Caco-2 (cell line): Measurements from ENCODE around the gene SCN7A. TPM values are rescaled to one million over a fixed set of nuclear protein-coding genes. Genes with fewer than 3 reads are reported as not detected.
"Not testable (repeated sequence)": the region's sequence is repeated elsewhere in the genome, so short reads cannot be mapped to it uniquely, and the experiment has no call there.

ENCODE experiments used
- BruUV-seq: library from RNA; stranded (reverse); fragments of 400-500 nt; replicated peaks from 2 replicates; lab custom pipeline; 2021; lab: Mats Ljungman, UMichigan
- CTCF ChIA-PET: fragments of 300-600 bp; sonication (Branson Sonifier 250); formaldehyde crosslinking; loops from one replicate; lab custom pipeline; 2022; ENCODE audit warnings: antibody characterized with exemption; lab: Charles Lee
- POLR2A ChIA-PET: fragments of 300-600 bp; sonication (Branson Sonifier 250); formaldehyde crosslinking; loops from one replicate; lab custom pipeline; 2022; ENCODE audit warnings: antibody characterized with exemption; lab: Charles Lee
- DNase-seq, 2 experiments: peaks; one replicate each; pipeline versions ENCODE4 v3.0.0 to v3.0.0-alpha.2; 2020 to 2022
- H3K27me3 ChIP-seq: replicated peaks from 2 replicates; pipeline ENCODE4 v1.6.0; 2011; ENCODE audit warnings: low read length; ENCODE audit not compliant: control insufficient read depth, insufficient read depth
- H3K36me3 ChIP-seq: 2 replicates; pipeline ENCODE4 v1.5.1; 2011; ENCODE audit warnings: low read length; ENCODE audit not compliant: control insufficient read depth, insufficient read depth
- H3K4me1 ChIP-seq: fragments of 250-450 bp; sonication (Bioruptor Pico); 2 replicates; pipeline ENCODE4 v1.5.1; 2020; ENCODE audit warnings: mild to moderate bottlenecking
- H3K4me3 ChIP-seq: 2 replicates; pipeline ENCODE4 v1.5.1; 2011; ENCODE audit warnings: low read depth, mild to moderate bottlenecking, control low read depth, low read length
- H3K9me3 ChIP-seq: fragments of 250-450 bp; sonication (Bioruptor Pico); 2 replicates; pipeline ENCODE4 v1.5.1; 2020; ENCODE audit warnings: mild to moderate bottlenecking, moderate library complexity
- H3K27ac Mint-ChIP-seq: one replicate; pipeline ENCODE4 v1.8.0; 2022; ENCODE audit warnings: mixed read lengths; ENCODE audit not compliant: unreplicated experiment
- H3K27me3 Mint-ChIP-seq: one replicate; pipeline ENCODE4 v1.8.0; 2022; ENCODE audit warnings: mixed read lengths; ENCODE audit not compliant: insufficient read depth, unreplicated experiment
- H3K36me3 Mint-ChIP-seq: one replicate; pipeline ENCODE4 v1.8.0; 2022; ENCODE audit warnings: mild to moderate bottlenecking, mixed read lengths; ENCODE audit not compliant: insufficient read depth, unreplicated experiment
- H3K4me1 Mint-ChIP-seq: one replicate; pipeline ENCODE4 v1.8.0; 2022; ENCODE audit warnings: low read depth, mixed read lengths; ENCODE audit not compliant: unreplicated experiment
- H3K4me3 Mint-ChIP-seq: one replicate; pipeline ENCODE4 v1.8.0; 2022; ENCODE audit warnings: mild to moderate bottlenecking, moderate library complexity, mixed read lengths; ENCODE audit not compliant: unreplicated experiment
- H3K9me3 Mint-ChIP-seq: one replicate; pipeline ENCODE4 v1.8.0; 2022; ENCODE audit warnings: mixed read lengths; ENCODE audit not compliant: unreplicated experiment
- intact Hi-C: fragments of 100-400 bp; cut with micrococcal nuclease; formaldehyde crosslinking; loops from one replicate; pipeline ENCODE4 v1.10.0; 2022; ENCODE audit not compliant: unreplicated experiment
- total RNA-seq: library from RNA; stranded (reverse); gene quantifications from 2 replicates; pipeline ENCODE4 v1.2.3, GENCODE V29; 2022
- TF ChIP-seq, protein P1 (sequence below), 2 experiments: fragments of 200-600 bp in 1 of 2; IDR thresholded peaks; 1 replicate in 1 of 2; 2 replicates in 1 of 2; pipeline versions ENCODE4 v1.5.1 to v1.8.0; 2011 to 2022; ENCODE audit warnings: antibody characterized with exemption in 1 of 2, control low read depth in 1 of 2, inconsistent platforms in 1 of 2, low read depth in 1 of 2, low read length in 1 of 2, mild to moderate bottlenecking in 1 of 2, moderate library complexity in 1 of 2; ENCODE audit not compliant: insufficient read depth in 1 of 2, severe bottlenecking in 1 of 2, unreplicated experiment in 1 of 2

SCN7A gene
- total RNA-seq, 1 experiment from 2014 or later, result 0.27 TPM

DNA sequence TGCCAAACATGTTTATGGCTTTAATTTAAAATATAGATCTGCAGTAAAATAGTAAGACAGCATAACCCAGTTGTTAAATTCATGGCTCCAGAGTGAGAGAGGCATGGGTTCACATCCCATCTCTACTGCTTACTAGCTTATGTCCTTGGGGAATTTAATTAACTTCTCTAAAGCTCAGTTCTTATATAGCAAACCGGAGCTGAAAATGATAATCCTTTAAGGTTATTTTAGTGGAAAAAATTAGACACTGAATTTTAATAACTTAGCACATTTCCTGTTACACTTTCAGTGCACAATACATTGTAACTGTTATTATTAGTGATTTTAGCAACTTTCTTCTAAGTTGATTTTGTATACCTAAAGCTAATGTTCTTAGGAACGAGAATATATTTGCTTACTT lies 133.1 kb downstream of the SCN7A start:
- Histone ChIP-seq H3K4me1 (peaks cover 7% of the 10 kb centered on the region; the same call in 1 of the 2 replicates), H3K9me3 (no peaks in the 10 kb centered on the region), H3K36me3 (no peaks in the 10 kb centered on the region), H3K4me3 (no peak overlapping the region), H3K27me3 (no peaks in the 10 kb centered on the region)
- H3K27me3 Mint-ChIP-seq, result no peaks in the 10 kb centered on the region
- no peak overlapping the region for H3K4me3 Mint-ChIP-seq
- ChIA-PET CTCF (interaction anchor here (1.0 to 1.4 kb wide), 2 partner anchors 14 to 36 kb away, joined by 3 to 7 read pairs; partner anchors contain the start of gene SCN9A), POLR2A (no interaction called here)
- no peak overlapping the region for H3K27ac Mint-ChIP-seq
- TF ChIP-seq, protein P1, sequence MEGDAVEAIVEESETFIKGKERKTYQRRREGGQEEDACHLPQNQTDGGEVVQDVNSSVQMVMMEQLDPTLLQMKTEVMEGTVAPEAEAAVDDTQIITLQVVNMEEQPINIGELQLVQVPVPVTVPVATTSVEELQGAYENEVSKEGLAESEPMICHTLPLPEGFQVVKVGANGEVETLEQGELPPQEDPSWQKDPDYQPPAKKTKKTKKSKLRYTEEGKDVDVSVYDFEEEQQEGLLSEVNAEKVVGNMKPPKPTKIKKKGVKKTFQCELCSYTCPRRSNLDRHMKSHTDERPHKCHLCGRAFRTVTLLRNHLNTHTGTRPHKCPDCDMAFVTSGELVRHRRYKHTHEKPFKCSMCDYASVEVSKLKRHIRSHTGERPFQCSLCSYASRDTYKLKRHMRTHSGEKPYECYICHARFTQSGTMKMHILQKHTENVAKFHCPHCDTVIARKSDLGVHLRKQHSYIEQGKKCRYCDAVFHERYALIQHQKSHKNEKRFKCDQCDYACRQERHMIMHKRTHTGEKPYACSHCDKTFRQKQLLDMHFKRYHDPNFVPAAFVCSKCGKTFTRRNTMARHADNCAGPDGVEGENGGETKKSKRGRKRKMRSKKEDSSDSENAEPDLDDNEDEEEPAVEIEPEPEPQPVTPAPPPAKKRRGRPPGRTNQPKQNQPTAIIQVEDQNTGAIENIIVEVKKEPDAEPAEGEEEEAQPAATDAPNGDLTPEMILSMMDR (IDR thresholded peaks at IDR 0.05; ENCODE audit: insufficient read depth in 1 of 2, low read depth in 1 of 2, low read length in 1 of 2, severe bottlenecking in 1 of 2, unreplicated experiment in 1 of 2), result no peak
- intact Hi-C loops, result loop anchor here (1.0 kb wide), 4 partner anchors 15 to 155 kb away; no protein-coding TSS in a partner anchor
- H3K9me3 Mint-ChIP-seq, result no peaks in the 10 kb centered on the region
- peaks cover 6% of the 10 kb centered on the region for H3K4me1 Mint-ChIP-seq
- DNase-seq, result no peak
- BruUV-seq, result no TSS peak
- H3K36me3 Mint-ChIP-seq, result no peaks in the 10 kb centered on the region

DNA sequence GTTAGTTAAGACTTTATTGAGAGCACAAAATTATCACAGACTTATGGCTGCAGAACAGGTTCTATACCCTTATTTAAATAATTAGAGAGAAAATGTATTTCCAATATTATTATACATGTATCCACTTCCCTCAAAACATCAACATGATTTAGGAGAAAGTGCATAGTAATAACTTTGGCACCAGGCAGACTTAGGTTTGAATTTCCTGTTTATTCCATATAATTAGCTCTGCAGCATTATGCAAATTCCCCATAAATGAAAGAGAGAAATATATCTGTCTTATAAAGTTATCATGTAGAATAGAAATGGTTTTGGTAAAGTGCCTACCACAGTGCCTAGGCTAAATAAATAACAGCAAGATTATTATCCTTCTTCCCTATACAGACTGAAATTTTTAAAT lies 133.6 kb downstream of the SCN7A start:
- no peak overlapping the region for H3K27ac Mint-ChIP-seq
- intact Hi-C loops, result no loop called here
- H3K36me3 ChIP-seq, result no peaks in the 10 kb centered on the region
- H3K27me3 ChIP-seq, result no peaks in the 10 kb centered on the region
- CTCF ChIA-PET, result interaction anchor here (1.0 to 1.4 kb wide), 2 partner anchors 15 to 35 kb away, joined by 3 to 7 read pairs; partner anchors contain the start of gene SCN9A
- no peak for DNase-seq
- H3K4me3 Mint-ChIP-seq, result no peak overlapping the region
- H3K9me3 ChIP-seq, result no peaks in the 10 kb centered on the region
- BruUV-seq, result no TSS peak
- POLR2A ChIA-PET, result no interaction called here
- TF ChIP-seq, protein P1 (IDR thresholded peaks at IDR 0.05; ENCODE audit: insufficient read depth in 1 of 2, low read depth in 1 of 2, low read length in 1 of 2, severe bottlenecking in 1 of 2, unreplicated experiment in 1 of 2), result no peak
- peaks cover 7% of the 10 kb centered on the region; the same call in 1 of the 2 replicates for H3K4me1 ChIP-seq
- H3K27me3 Mint-ChIP-seq, result no peaks in the 10 kb centered on the region
- no peak overlapping the region for H3K4me3 ChIP-seq
- peaks cover 6% of the 10 kb centered on the region for H3K4me1 Mint-ChIP-seq
- H3K9me3 Mint-ChIP-seq, result no peaks in the 10 kb centered on the region
- no peaks in the 10 kb centered on the region for H3K36me3 Mint-ChIP-seq

DNA sequence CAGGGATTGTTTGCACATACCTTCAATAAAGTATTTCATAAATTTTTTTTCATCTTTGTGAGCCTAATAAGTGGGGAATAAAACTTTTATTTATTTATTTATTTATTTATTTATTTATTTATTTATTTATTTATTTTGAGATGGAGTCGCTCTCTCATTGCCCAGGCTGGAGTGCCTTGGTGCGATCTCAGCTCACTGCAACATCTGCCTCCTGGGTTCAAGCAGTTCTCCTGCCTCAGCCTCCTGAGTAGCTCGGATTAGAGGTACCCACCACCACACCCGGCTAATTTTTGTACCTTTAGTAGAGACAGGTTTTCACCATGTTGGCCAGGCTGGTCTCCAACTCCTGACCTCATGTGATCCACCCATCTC lies 136.1 kb downstream of the SCN7A start:
- CTCF ChIA-PET, result not testable (repeated sequence)

More for the DNA sequence above, 136.1 kb downstream of the SCN7A start:
- H3K4me3 Mint-ChIP-seq, H3K27me3 Mint-ChIP-seq, H3K27me3 ChIP-seq, H3K4me3 ChIP-seq, H3K9me3 ChIP-seq, H3K27ac Mint-ChIP-seq, H3K36me3 ChIP-seq, H3K9me3 Mint-ChIP-seq, DNase-seq, H3K4me1 ChIP-seq, H3K4me1 Mint-ChIP-seq, intact Hi-C loops, POLR2A ChIA-PET, H3K36me3 Mint-ChIP-seq, BruUV-seq: not testable (repeated sequence)
